GM18502 (cell line): ENCODE results near the gene UTS2B.
A peak's percentile ranks its signal among the peaks of the same experiment; 100 is the strongest.
"Not testable (repeated sequence)": the region's sequence is repeated elsewhere in the genome, so short reads cannot be mapped to it uniquely, and the experiment has no call there.

ENCODE experiments used
- ATAC-seq: cut with Tn5 transposase; IDR thresholded peaks from one replicate; pipeline ENCODE4 v1.9.1; 2021; ENCODE audit warnings: mild to moderate bottlenecking; ENCODE audit not compliant: unreplicated experiment, poor library complexity

Gene UTS2B

GRCh38 chr3:191290311-191291025, 39.9 kb downstream of the UTS2B start:
- peak; percentile 90 for ATAC-seq

- ATAC-seq = peak; percentile 73
These were observed 46.9 kb downstream of the UTS2B start for GRCh38 chr3:191283400-191283799.

GRCh38 chr3:191282251-191283185, 47.8 kb downstream of the UTS2B start:
- no peak for ATAC-seq

GRCh38 chr3:191280882-191281281, 49.4 kb downstream of the UTS2B start:
- no peak for ATAC-seq

- ATAC-seq = no peak
These were observed 50.2 kb downstream of the UTS2B start for GRCh38 chr3:191280111-191280510.

GRCh38 chr3:191275751-191276150, 54.6 kb downstream of the UTS2B start:
- ATAC-seq = no peak

GRCh38 chr3:191275244-191275643, 55.1 kb downstream of the UTS2B start:
- ATAC-seq = not testable (repeated sequence)

GRCh38 chr3:191269289-191270085, 60.8 kb downstream of the UTS2B start:
- peak; percentile 72 for ATAC-seq

- no peak for ATAC-seq
These were observed 61.6 kb downstream of the UTS2B start for GRCh38 chr3:191268737-191269136.

- ATAC-seq = peak; percentile 31
These were observed 66.5 kb downstream of the UTS2B start for GRCh38 chr3:191263850-191264249.

GRCh38 chr3:191263365-191263764, 67.0 kb downstream of the UTS2B start:
- ATAC-seq = peak; percentile 83

- ATAC-seq = no peak
These were observed 67.7 kb downstream of the UTS2B start for GRCh38 chr3:191262650-191263049.

GRCh38 chr3:191261304-191261638, 69.1 kb downstream of the UTS2B start:
- ATAC-seq = no peak

GRCh38 chr3:191260431-191261303, 69.7 kb downstream of the UTS2B start:
- no peak for ATAC-seq

GRCh38 chr3:191259486-191259885, 70.8 kb downstream of the UTS2B start:
- no peak for ATAC-seq

GRCh38 chr3:191257286-191257685, 73.0 kb downstream of the UTS2B start:
- ATAC-seq = no peak

GRCh38 chr3:191256405-191256804, 73.9 kb downstream of the UTS2B start:
- no peak for ATAC-seq

- no peak for ATAC-seq
These were observed 75.2 kb downstream of the UTS2B start for GRCh38 chr3:191255156-191255555.

- ATAC-seq = no peak
These were observed 76.0 kb downstream of the UTS2B start for GRCh38 chr3:191254098-191254873.
